ENCODE data around the gene CBLL1. TPM values are rescaled to one million over a fixed set of nuclear protein-coding genes. Genes with fewer than 3 reads are reported as not detected.

Gene CBLL1
- polyA plus RNA-seq, 1 donor from 2014 or later = 10.2 TPM

GRCh38 chr7:107767391-107767790, 23.4 kb downstream of the CBLL1 start (continued):
- no peak for TF ChIP-seq CTCF (IDR thresholded peaks at IDR 0.05; ENCODE audit: poor library complexity, severe bottlenecking)

GRCh38 chr7:107768263-107768662, 24.3 kb downstream of the CBLL1 start:
- Histone ChIP-seq H3K9ac (ENCODE audit: low read length) (no peak overlapping the region), H3K27me3 (ENCODE audit: insufficient read depth, low read depth, low read length) (no peaks in the 10 kb centered on the region), H3K79me2 (replicated peaks; ENCODE audit: insufficient read depth, low read length) (no peaks in the 10 kb centered on the region), H2AFZ (ENCODE audit: low read depth, low read length) (no peak overlapping the region), H3K27ac (ENCODE audit: low read length) (no peak overlapping the region), H3K9me3 (ENCODE audit: low read length) (no peaks in the 10 kb centered on the region), H3F3A (ENCODE audit: insufficient read depth, low read length, poor library complexity, severe bottlenecking) (no peaks in the 10 kb centered on the region), H3K4me2 (ENCODE audit: low read length) (no peak overlapping the region), H3K4me3 (ENCODE audit: low read length) (no peak overlapping the region), H3K9me2 (ENCODE audit: insufficient read depth, low read length) (no peaks in the 10 kb centered on the region), H3K36me3 (ENCODE audit: insufficient read depth, low read length) (no peaks in the 10 kb centered on the region), H4K20me1 (ENCODE audit: insufficient read depth) (no peaks in the 10 kb centered on the region)
- TF ChIP-seq SMC3 (conservative IDR thresholded peaks at IDR 0.05; ENCODE audit: poor library complexity) (no peak), REST (IDR thresholded peaks at IDR 0.05; ENCODE audit: borderline replicate concordance) (no peak), CTCF (IDR thresholded peaks at IDR 0.05; ENCODE audit: poor library complexity, severe bottlenecking) (no peak), RAD21 (conservative IDR thresholded peaks at IDR 0.05) (no peak), POLR2AphosphoS5 (IDR thresholded peaks at IDR 0.05) (no peak), EZH2 (IDR thresholded peaks at IDR 0.05; ENCODE audit: borderline replicate concordance, insufficient read depth, low read length, poor library complexity, severe bottlenecking) (no peak), MXI1 (conservative IDR thresholded peaks at IDR 0.05; ENCODE audit: poor library complexity, severe bottlenecking) (no peak), EP300 (conservative IDR thresholded peaks at IDR 0.05; ENCODE audit: poor library complexity, severe bottlenecking) (no peak), TAF1 (IDR thresholded peaks at IDR 0.05; ENCODE audit: low read depth) (no peak)

- no peaks in the 10 kb centered on the region for H3K9me3 ChIP-seq (ENCODE audit: low read length)
- TF ChIP-seq CTCF (IDR thresholded peaks at IDR 0.05; ENCODE audit: poor library complexity, severe bottlenecking) (no peak), EZH2 (IDR thresholded peaks at IDR 0.05; ENCODE audit: borderline replicate concordance, insufficient read depth, low read length, poor library complexity, severe bottlenecking) (no peak), REST (IDR thresholded peaks at IDR 0.05; ENCODE audit: borderline replicate concordance) (no peak)
- no peaks in the 10 kb centered on the region for H3K79me2 ChIP-seq (replicated peaks; ENCODE audit: insufficient read depth, low read length)
- no peaks in the 10 kb centered on the region for H4K20me1 ChIP-seq (ENCODE audit: insufficient read depth)
- no peak overlapping the region for H2AFZ ChIP-seq (ENCODE audit: low read depth, low read length)
- no peaks in the 10 kb centered on the region for H3K36me3 ChIP-seq (ENCODE audit: insufficient read depth, low read length)
- no peak overlapping the region for H3K9ac ChIP-seq (ENCODE audit: low read length)
- no peaks in the 10 kb centered on the region for H3K27me3 ChIP-seq (ENCODE audit: insufficient read depth, low read depth, low read length)
- no peaks in the 10 kb centered on the region for H3K9me2 ChIP-seq (ENCODE audit: insufficient read depth, low read length)
- H3K27ac ChIP-seq (ENCODE audit: low read length) = no peak overlapping the region
- H3F3A ChIP-seq (ENCODE audit: insufficient read depth, low read length, poor library complexity, severe bottlenecking) = no peaks in the 10 kb centered on the region
- H3K4me2 ChIP-seq (ENCODE audit: low read length) = no peak overlapping the region
- H3K4me3 ChIP-seq (ENCODE audit: low read length) = no peak overlapping the region
Observed at GRCh38 chr7:107773027-107773426, 29.1 kb downstream of the CBLL1 start.
